Astrocyte of the cerebellum (primary cell): ENCODE measurements around the gene RNF208.

ENCODE experiments used
- DNase-seq: peaks from one replicate; pipeline ENCODE4 v3.0.0-alpha.2; 2011; ENCODE audit warnings: low read depth
- H3K4me3 ChIP-seq: 2 replicates; pipeline ENCODE4 v1.5.1; 2011; ENCODE audit warnings: mild to moderate bottlenecking, low read depth, low read length, moderate library complexity
- CTCF ChIP-seq: IDR thresholded peaks from 2 replicates; pipeline ENCODE4 v1.5.1; 2012; ENCODE audit warnings: low read length, low read depth, moderate library complexity, mild to moderate bottlenecking; ENCODE audit errors: missing control alignments
- in situ Hi-C: cut with HindIII; loops from 2 replicates; pipeline ENCODE4 v1.10.0; 2017; ENCODE audit warnings: low sequenced_read_pairs

RNF208 gene

DNA sequence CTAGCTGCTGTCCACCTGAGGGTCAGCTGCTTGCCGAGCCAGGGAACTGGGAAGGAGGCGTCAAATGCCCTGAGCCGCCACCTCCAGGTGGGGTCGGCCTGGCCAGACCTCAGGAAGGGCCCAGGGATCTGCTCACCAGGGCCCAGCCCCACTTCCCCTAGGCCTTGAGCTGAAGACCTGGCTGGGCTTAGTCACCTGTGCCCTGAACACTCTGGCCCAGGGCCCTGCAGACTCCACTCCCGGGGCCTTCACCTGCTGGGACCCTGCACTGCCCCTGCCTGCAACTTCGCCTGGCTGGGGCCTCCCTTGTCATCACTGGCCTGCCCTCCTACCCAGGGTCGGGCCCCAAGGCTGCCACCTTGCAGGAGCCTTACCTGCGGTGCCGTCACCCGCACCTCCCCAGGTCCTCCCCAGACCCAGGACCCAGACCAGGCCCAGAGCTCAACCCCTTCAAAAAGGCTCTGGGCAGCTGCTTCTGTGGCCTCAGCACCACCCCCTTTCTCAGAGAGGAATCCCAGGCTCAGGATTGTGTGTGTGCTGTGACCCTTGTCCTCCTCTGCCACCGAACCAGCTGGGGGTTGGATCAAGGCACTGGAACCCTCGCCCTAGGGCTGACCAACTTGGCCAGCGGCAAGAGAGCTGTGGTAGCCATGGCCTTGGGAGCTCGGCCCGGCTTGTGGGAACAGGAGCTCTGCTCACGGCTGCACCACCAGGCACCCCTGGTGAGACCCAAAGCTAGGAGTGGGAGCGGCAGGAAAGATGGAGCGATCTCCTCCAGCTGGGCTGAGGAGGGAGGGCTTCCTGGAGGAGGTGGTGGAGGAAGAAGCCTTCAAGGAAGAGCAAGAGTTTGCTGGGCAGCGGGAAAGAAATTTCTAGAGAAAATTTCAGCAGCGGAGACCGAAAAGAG lies 31.9 kb upstream of the RNF208 start:
- in situ Hi-C loops, result no loop called here
- DNase-seq, result no peak
- H3K4me3 ChIP-seq, result peak overlapping the region; percentile 95
- no peak for TF ChIP-seq CTCF

DNA sequence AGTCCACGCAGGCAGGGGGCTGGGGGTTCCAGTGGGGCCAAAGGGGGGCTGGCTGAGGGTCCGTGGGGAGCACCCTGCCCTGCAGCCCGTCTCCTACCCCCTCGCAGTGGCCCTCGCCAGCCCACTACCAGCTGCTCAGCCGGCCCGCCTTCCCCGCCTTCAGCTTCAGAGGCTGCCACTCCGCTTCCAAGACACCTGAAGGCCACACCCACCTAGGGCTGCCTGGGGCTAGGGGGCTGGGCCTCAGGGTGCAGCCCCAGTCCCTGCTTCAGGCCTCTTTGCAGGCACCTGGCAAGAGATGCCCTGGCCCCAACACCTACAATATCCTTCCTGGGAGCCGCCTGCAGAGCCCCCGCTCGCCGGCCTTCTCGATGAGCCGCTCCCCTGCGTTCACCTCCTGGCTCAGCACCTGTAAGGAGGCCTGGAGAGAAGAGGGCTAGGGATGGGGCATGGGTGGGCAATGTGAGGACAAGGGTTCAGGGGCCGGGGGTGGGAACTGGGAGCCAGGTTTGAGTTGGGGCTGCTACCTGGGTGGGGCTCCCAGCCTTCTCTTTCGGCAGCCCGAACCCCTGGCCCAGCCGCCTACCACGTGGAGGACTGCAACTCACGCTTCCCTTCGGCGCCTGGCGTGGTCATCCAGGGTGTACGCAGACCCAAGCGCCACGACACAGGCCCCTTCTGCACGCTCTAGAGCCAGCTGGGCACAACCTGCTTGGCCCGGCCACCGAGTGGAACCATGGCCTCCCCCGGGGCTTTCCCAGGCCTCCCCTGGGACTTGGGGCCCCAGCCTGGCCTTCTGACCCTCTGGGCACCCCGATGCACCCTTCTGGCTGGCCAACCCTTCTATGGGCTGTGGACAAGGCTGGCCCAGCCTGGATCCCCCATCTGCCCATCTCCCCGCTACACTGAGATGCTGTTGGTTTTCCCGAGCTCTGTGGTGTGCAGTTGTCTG lies 30.8 kb upstream of the RNF208 start:
- DNase-seq, result no peak
- no peak overlapping the region for H3K4me3 ChIP-seq
- no peak for TF ChIP-seq CTCF
- in situ Hi-C loops, result no loop called here

GRCh38 chr9:137251490-137252268 lies 29.6 kb upstream of the RNF208 start:
- no peak for DNase-seq
- TF ChIP-seq CTCF, result no peak
- no peak overlapping the region for H3K4me3 ChIP-seq
- in situ Hi-C loops, result no loop called here

GRCh38 chr9:137251194-137251461 lies 29.1 kb upstream of the RNF208 start, which contains the start of gene STPG3:
Gene STPG3 (plus strand): TSS chr9:137251286. CDS start chr9:137251287, 1 bp downstream.
- in situ Hi-C loops, result no loop called here
- no peak for DNase-seq

DNA sequence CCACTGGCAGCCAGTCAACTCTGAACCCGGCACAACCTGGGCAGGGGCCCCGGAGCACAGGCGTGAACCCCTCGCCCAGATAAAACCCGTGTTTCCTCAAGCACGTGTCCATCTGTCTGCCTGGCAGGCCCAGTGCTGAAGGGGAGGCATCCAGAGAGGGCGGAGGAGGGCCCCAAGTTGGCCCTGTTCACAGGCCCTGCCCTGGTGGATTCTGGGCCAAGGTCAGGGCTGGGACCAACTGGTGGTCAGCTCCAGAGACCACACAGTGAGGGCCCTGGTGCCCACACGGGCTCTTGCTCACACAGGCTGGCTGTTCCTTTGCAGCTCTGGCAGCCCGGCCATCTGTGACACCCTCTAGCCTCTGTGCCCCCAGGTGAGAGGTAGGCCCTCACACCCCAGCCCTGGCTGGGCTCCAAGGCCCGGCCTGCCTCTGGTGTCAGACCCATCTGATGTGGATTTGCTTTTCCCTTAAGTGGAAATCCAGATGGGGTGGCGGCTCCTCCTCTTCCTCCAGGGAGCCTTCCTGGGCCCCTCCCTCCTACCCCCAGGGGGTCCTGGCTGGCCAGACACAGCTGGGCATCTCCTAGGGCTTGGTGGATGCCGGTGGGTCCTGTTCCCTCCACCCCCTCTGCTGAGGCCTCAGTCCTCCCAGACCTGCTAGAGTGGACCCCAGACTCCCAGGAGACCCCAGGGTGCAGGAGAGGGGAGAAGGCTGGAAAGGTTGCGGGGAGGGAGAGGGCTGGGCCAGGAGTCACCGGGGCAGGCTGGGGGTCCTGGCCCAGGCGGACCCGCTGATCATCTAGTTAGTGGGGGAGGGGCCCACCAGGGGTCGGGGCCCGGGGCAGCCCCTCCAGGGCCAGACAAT lies 28.5 kb upstream of the RNF208 start:
- DNase-seq, result no peak
- no peak overlapping the region for H3K4me3 ChIP-seq
- no peak for TF ChIP-seq CTCF
- in situ Hi-C loops, result no loop called here

More at GRCh38 chr9:137251194-137251461, 29.1 kb upstream of the RNF208 start, which contains the start of gene STPG3:
- H3K4me3 ChIP-seq, result no peak within 1 kb of the TSS
- no peak for TF ChIP-seq CTCF
